ENCODE measurements around the gene TXLNA. TPM values are rescaled to one million over a fixed set of nuclear protein-coding genes. Genes with fewer than 3 reads are reported as not detected.

The TXLNA gene
- total RNA-seq, 1 donor from 2014 or later = 59.7 TPM

GRCh38 chr1:32231843-32232432, 52.5 kb downstream of the TXLNA start:
- DNase-seq (ENCODE audit: low spot score in 2 of 2, unreplicated experiment in 2 of 2) = no peak
- Mint-ChIP-seq H3K27ac (peak overlapping the region; percentile 51), H3K27me3 (ENCODE audit: low read depth) (no peaks in the 10 kb centered on the region), H3K4me1 (no peaks in the 10 kb centered on the region), H3K9me3 (no peaks in the 10 kb centered on the region), H3K36me3 (peaks cover 29% of the 10 kb centered on the region), H3K4me3 (no peak overlapping the region)
- no peak for TF ChIP-seq CTCF (IDR thresholded peaks at IDR 0.05; ENCODE audit: unreplicated experiment)

GRCh38 chr1:32232558-32233304, 53.3 kb downstream of the TXLNA start:
- no peak overlapping the region for H3K4me3 Mint-ChIP-seq
- no peaks in the 10 kb centered on the region for H3K9me3 Mint-ChIP-seq
- peak overlapping the region; percentile 51 for H3K27ac Mint-ChIP-seq
- no peak for TF ChIP-seq CTCF (IDR thresholded peaks at IDR 0.05; ENCODE audit: unreplicated experiment)
- no peaks in the 10 kb centered on the region for H3K27me3 Mint-ChIP-seq (ENCODE audit: low read depth)
- no peak for DNase-seq (ENCODE audit: low spot score in 2 of 2, unreplicated experiment in 2 of 2)
- H3K36me3 Mint-ChIP-seq = peaks cover 27% of the 10 kb centered on the region
- H3K4me1 Mint-ChIP-seq = no peaks in the 10 kb centered on the region

- Mint-ChIP-seq H3K9me3 (no peaks in the 10 kb centered on the region), H3K4me1 (peaks cover 9% of the 10 kb centered on the region)
- TF ChIP-seq CTCF (IDR thresholded peaks at IDR 0.05; ENCODE audit: unreplicated experiment) = no peak
These were observed 55.3 kb downstream of the TXLNA start for GRCh38 chr1:32234792-32235191.

GRCh38 chr1:32239337-32239736, 59.9 kb downstream of the TXLNA start:
- Mint-ChIP-seq H3K36me3 (peaks cover 2% of the 10 kb centered on the region), H3K4me1 (peaks cover 25% of the 10 kb centered on the region), H3K4me3 (peak overlapping the region; percentile 79), H3K9me3 (no peaks in the 10 kb centered on the region), H3K27ac (peak overlapping the region; percentile 27), H3K27me3 (ENCODE audit: low read depth) (no peaks in the 10 kb centered on the region)
- no peak for TF ChIP-seq CTCF (IDR thresholded peaks at IDR 0.05; ENCODE audit: unreplicated experiment)
- DNase-seq (ENCODE audit: low spot score in 2 of 2, unreplicated experiment in 2 of 2) = no peak

More at GRCh38 chr1:32234792-32235191, 55.3 kb downstream of the TXLNA start:
- H3K27ac Mint-ChIP-seq = no peak overlapping the region
- no peak for DNase-seq (ENCODE audit: low spot score in 2 of 2, unreplicated experiment in 2 of 2)
- H3K4me3 Mint-ChIP-seq = no peak overlapping the region
- H3K27me3 Mint-ChIP-seq (ENCODE audit: low read depth) = no peaks in the 10 kb centered on the region
- H3K36me3 Mint-ChIP-seq = peaks cover 13% of the 10 kb centered on the region

GRCh38 chr1:32239790-32240139, 60.3 kb downstream of the TXLNA start:
- peaks cover 2% of the 10 kb centered on the region for H3K36me3 Mint-ChIP-seq
- peak in 1 of 2 experiments; percentile 41 for DNase-seq (ENCODE audit: low spot score in 2 of 2, unreplicated experiment in 2 of 2)
- H3K9me3 Mint-ChIP-seq = no peaks in the 10 kb centered on the region
- H3K27ac Mint-ChIP-seq = peak overlapping the region; percentile 43
- H3K4me1 Mint-ChIP-seq = peaks cover 25% of the 10 kb centered on the region
- TF ChIP-seq CTCF (IDR thresholded peaks at IDR 0.05; ENCODE audit: unreplicated experiment) = no peak
- H3K27me3 Mint-ChIP-seq (ENCODE audit: low read depth) = no peaks in the 10 kb centered on the region
- peak overlapping the region; percentile 79 for H3K4me3 Mint-ChIP-seq

Measured in mesothelial cell of epicardium (in vitro differentiated cells).